MM.1S (cell line): ENCODE data around the gene GFAP.

Experiments used
- DNase-seq: peaks from one replicate; pipeline ENCODE4 v3.0.0-alpha.2; 2015
- H2AFZ ChIP-seq: fragments of 300-600 bp; sonication (generic); 2 replicates; pipeline ENCODE4 v1.6.0; 2016; ENCODE audit warnings: antibody characterized with exemption, low read length
- H3F3A ChIP-seq: fragments of 300-600 bp; sonication (generic); 2 replicates; pipeline ENCODE4 v1.6.1; 2016; ENCODE audit warnings: mild to moderate bottlenecking, antibody characterized with exemption, low read length, moderate library complexity, mixed read lengths; ENCODE audit not compliant: insufficient read depth
- H3K27ac ChIP-seq: fragments of 300-600 bp; sonication (generic); 2 replicates; pipeline ENCODE4 v1.5.1; 2016; ENCODE audit warnings: mild to moderate bottlenecking, low read length
- H3K27me3 ChIP-seq: fragments of 300-600 bp; sonication (generic); replicated peaks from 2 replicates; pipeline ENCODE4 v1.6.0; 2016; ENCODE audit warnings: low read length; ENCODE audit not compliant: insufficient read depth
- H3K36me3 ChIP-seq: fragments of 300-600 bp; sonication (generic); replicated peaks from 2 replicates; pipeline ENCODE4 v1.6.1; 2016; ENCODE audit warnings: mild to moderate bottlenecking, low read length, mixed read lengths; ENCODE audit not compliant: insufficient read depth
- H3K4me1 ChIP-seq: fragments of 300-600 bp; sonication (generic); 2 replicates; pipeline ENCODE4 v1.6.1; 2016; ENCODE audit warnings: low read length, mixed read lengths
- H3K4me2 ChIP-seq: fragments of 300-600 bp; sonication (generic); 2 replicates; pipeline ENCODE4 v1.6.0; 2016; ENCODE audit warnings: low read depth, low read length
- H3K4me3 ChIP-seq: fragments of 300-600 bp; sonication (generic); 2 replicates; pipeline ENCODE4 v1.5.1; 2016; ENCODE audit warnings: low read length, mixed read lengths
- H3K79me2 ChIP-seq: fragments of 300-600 bp; sonication (generic); 2 replicates; pipeline ENCODE4 v1.6.1; 2016; ENCODE audit warnings: mixed run types, low read length, mixed read lengths
- H3K9ac ChIP-seq: fragments of 300-600 bp; sonication (generic); 2 replicates; pipeline ENCODE4 v1.6.1; 2016; ENCODE audit warnings: low read length, mixed read lengths
- H3K9me2 ChIP-seq: fragments of 300-600 bp; sonication (generic); replicated peaks from 2 replicates; pipeline ENCODE4 v1.6.1; 2016; ENCODE audit warnings: mild to moderate bottlenecking, low read length, mixed read lengths; ENCODE audit not compliant: insufficient read depth
- H3K9me3 ChIP-seq: fragments of 300-600 bp; sonication (generic); replicated peaks from 2 replicates; pipeline ENCODE4 v1.6.1; 2016; ENCODE audit warnings: mild to moderate bottlenecking, low read length, mixed read lengths; ENCODE audit not compliant: insufficient read depth
- H4K20me1 ChIP-seq: fragments of 300-600 bp; sonication (generic); 2 replicates; pipeline ENCODE4 v1.6.1; 2016; ENCODE audit warnings: mild to moderate bottlenecking, low read length, moderate library complexity, mixed read lengths; ENCODE audit not compliant: insufficient read depth
- CTCF ChIP-seq: fragments of 300-600 bp; sonication (generic); IDR thresholded peaks from 2 replicates; pipeline ENCODE4 v1.5.1; 2016; ENCODE audit warnings: antibody characterized with exemption, low read length, mixed read lengths
- EZH2 ChIP-seq: fragments of 300-600 bp; sonication (generic); optimal IDR thresholded peaks from 2 replicates; pipeline ENCODE3; 2017; ENCODE audit warnings: low read depth, mild to moderate bottlenecking, antibody characterized with exemption, low read length, mixed read lengths
- EZH2phosphoT487 ChIP-seq: fragments of 300-600 bp; sonication (generic); IDR thresholded peaks from 2 replicates; pipeline ENCODE4 v1.6.1; 2018; ENCODE audit warnings: antibody characterized with exemption, low read length

Gene GFAP

GRCh38 chr17:44924107-44924544, 8.8 kb upstream of the GFAP start:
- no peak overlapping the region for H3K4me2 ChIP-seq
- TF ChIP-seq EZH2phosphoT487 (no peak), EZH2 (no peak), CTCF (no peak)
- peaks cover 8% of the 10 kb centered on the region for H3F3A ChIP-seq
- no peaks in the 10 kb centered on the region for H3K9me2 ChIP-seq
- no peaks in the 10 kb centered on the region for H4K20me1 ChIP-seq
- no peak overlapping the region for H3K27ac ChIP-seq
- no peak for DNase-seq
- H3K9ac ChIP-seq: no peak overlapping the region
- H3K4me3 ChIP-seq: no peak overlapping the region
- no peaks in the 10 kb centered on the region for H3K9me3 ChIP-seq
- H3K27me3 ChIP-seq: peaks cover 14% of the 10 kb centered on the region; the same call in 1 of the 2 replicates
- peaks cover 13% of the 10 kb centered on the region; the same call in 1 of the 2 replicates for H3K36me3 ChIP-seq
- no peak overlapping the region for H2AFZ ChIP-seq
- no peaks in the 10 kb centered on the region for H3K4me1 ChIP-seq
- no peaks in the 10 kb centered on the region for H3K79me2 ChIP-seq

- no peak overlapping the region for H3K9ac ChIP-seq
- H3K4me1 ChIP-seq: no peaks in the 10 kb centered on the region
- H4K20me1 ChIP-seq: no peaks in the 10 kb centered on the region
- H3K79me2 ChIP-seq: no peaks in the 10 kb centered on the region
- no peak for TF ChIP-seq EZH2phosphoT487
- no peak for TF ChIP-seq CTCF
- no peak for TF ChIP-seq EZH2
- no peaks in the 10 kb centered on the region for H3K9me2 ChIP-seq
- no peaks in the 10 kb centered on the region for H3K9me3 ChIP-seq
- no peak overlapping the region for H2AFZ ChIP-seq
- no peak overlapping the region for H3K27ac ChIP-seq
- no peak overlapping the region for H3K4me3 ChIP-seq
- peaks cover 14% of the 10 kb centered on the region; the same call in 1 of the 2 replicates for H3K27me3 ChIP-seq
- peaks cover 7% of the 10 kb centered on the region; the same call in 1 of the 2 replicates for H3K36me3 ChIP-seq
- no peak overlapping the region for H3K4me2 ChIP-seq
- DNase-seq: no peak
- H3F3A ChIP-seq: peaks cover 8% of the 10 kb centered on the region
Observed at GRCh38 chr17:44922746-44923470, 7.6 kb upstream of the GFAP start.

GRCh38 chr17:44922136-44922535, 6.8 kb upstream of the GFAP start:
- no peak overlapping the region for H3K4me2 ChIP-seq

More at GRCh38 chr17:44922136-44922535, 6.8 kb upstream of the GFAP start:
- Histone ChIP-seq H3K4me1 (no peaks in the 10 kb centered on the region), H3K79me2 (no peaks in the 10 kb centered on the region), H3K9me2 (no peaks in the 10 kb centered on the region), H3F3A (peaks cover 8% of the 10 kb centered on the region), H3K4me3 (no peak overlapping the region), H3K27me3 (peaks cover 14% of the 10 kb centered on the region; the same call in 1 of the 2 replicates), H2AFZ (no peak overlapping the region), H3K9ac (no peak overlapping the region), H4K20me1 (no peaks in the 10 kb centered on the region), H3K27ac (no peak overlapping the region), H3K9me3 (no peaks in the 10 kb centered on the region), H3K36me3 (no peaks in the 10 kb centered on the region)
- TF ChIP-seq EZH2: no peak
- TF ChIP-seq EZH2phosphoT487: no peak
- no peak for TF ChIP-seq CTCF
- DNase-seq: no peak
